CD4-positive, alpha-beta T cell treated with Interleukin-10 for 1 hour (primary cell): ENCODE data around the gene MRTFA.
A peak's percentile ranks its signal among the peaks of the same experiment; 100 is the strongest.

ENCODE experiments used
- DNase-seq: peaks from one replicate; pipeline ENCODE4 v3.0.0-alpha.2; 2020

MRTFA gene

DNA sequence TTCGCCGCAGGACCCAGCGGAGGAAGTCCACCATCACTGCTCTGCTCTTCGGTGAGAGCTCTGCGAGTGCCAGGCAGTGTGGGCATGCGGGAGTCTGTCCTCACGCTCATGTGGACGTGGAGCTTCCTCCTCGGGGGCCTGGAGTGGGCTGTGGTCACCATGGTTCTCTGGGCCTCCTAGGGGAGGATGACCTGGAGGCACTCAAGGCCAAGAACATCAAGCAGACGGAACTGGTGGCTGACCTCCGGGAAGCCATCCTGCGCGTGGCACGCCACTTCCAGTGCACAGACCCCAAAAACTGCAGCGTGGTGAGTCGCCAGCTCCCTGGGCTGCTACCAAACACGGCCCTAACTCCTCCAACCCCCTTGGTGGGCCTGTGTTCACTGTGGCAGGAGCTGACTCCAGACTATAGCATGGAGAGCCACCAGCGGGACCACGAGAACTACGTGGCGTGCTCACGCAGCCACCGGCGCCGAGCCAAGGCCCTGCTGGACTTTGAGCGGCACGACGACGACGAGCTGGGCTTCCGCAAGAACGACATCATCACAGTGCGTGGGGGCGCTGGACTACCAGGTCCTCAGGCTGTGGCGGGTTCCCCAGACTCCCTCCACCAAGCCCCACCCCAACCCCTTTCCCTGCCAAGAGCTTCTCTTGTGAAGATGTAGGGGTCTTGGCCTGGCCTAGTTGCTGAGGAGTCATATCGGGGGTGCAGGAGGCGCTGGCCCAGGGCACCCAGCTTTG lies 229.3 kb downstream of the MRTFA start:
- no peak for DNase-seq

GRCh38 chr22:40406063-40406890 lies 230.2 kb downstream of the MRTFA start:
- no peak for DNase-seq

- no peak for DNase-seq
Observed at GRCh38 chr22:40405178-40406062, 231.1 kb downstream of the MRTFA start.

GRCh38 chr22:40404251-40405177 lies 232.0 kb downstream of the MRTFA start:
- DNase-seq = no peak

DNA sequence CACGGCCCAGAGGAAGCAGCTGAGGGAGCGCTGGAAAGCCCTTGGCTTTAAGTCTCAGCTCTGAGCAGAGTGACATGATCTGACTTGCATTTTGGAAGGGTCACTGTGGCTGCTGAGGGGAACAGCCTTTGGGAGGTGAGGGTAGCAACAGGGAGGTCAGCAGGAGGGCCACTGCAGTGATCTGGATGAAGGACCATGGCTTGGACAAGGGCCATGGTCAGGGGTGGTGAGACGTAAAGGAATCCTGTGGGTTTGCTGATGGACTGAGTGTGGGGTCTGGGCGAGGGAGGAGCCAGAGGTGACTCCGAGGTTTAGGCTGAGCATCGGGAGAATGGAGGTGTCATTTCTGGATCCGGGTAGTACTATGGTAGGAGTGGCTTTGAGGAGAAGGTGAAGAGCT lies 232.9 kb downstream of the MRTFA start:
- no peak for DNase-seq

- no peak for DNase-seq
Observed at GRCh38 chr22:40403141-40403540, 233.4 kb downstream of the MRTFA start.

DNA sequence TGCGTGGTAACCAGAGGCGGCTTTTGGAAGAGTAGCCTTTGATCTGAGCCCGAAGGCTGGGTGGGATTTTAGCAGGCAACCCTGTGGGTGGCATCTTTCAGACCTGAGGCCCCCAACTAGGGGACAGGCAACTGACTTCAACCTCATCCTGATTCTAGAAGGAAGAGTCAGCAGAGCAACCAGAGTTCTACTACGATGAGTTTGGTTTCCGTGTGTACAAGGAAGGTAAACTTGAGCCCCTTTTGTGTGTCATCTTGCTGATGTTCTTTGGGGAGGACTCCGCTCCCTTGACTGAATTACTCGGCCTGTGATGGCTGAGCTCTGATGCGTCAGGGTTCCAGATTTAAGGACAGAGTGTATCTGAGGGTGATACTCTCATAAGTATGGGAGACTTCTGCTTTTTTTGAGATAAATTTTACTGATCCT lies 234.5 kb downstream of the MRTFA start:
- no peak for DNase-seq

DNA sequence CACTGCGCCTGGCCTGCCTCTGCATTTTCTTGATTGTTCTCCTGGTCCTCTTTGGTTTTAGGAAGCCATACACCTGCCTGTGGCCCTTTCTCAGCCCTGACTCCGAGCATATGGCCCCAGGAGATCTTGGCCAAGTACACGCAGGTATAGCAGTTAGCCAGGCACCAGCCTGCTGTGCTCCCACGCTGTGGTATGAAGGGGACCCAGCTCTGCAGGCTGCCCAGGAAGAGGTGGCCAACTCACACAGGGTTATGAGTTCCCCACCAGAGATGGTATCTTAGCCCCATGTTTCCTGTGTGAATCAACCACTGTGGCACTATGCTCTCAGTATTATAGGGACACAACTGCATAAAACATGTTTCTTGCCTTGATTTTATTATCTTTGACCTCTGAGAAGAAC lies 235.0 kb downstream of the MRTFA start:
- peak; percentile 69 for DNase-seq

DNA sequence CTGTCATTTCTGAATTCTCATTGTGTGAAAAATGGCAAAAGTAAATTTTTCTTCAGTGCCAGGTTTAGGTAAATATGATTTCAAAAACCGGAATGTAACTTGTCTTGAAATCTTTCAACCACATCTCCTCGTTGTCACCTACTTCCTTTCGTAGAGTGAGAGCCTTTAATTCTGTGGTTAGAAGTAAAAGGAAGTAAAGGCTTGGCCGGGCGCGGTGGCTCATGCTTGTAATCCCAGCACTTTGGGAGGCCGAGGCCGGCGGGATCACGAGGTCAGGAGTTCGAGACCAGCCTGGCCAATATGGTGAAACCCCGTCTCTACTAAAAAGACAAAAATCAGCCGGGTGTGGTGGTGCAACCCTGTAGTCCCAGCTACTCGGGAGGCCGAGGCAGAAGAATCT lies 236.4 kb downstream of the MRTFA start:
- peak; percentile 67 for DNase-seq

DNA sequence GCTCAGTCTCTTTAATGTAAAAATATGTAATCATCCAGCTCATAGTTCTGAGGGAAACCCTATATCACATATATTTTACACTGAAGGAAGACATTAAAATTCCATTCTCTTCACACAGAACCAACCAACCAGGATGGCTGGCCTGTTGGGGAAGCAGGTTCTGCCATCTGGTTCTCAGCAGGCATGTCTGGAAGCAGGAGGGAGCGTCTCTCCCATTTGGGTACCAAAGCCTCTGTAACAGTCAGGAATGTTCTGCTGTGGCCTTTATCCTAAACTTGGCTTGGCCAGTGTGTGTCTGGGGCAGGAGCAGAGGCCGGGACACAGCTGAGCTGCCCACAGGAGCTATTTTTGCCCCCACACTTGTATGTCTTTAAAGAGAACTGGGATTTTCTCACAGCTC lies 236.9 kb downstream of the MRTFA start:
- DNase-seq = no peak

DNA sequence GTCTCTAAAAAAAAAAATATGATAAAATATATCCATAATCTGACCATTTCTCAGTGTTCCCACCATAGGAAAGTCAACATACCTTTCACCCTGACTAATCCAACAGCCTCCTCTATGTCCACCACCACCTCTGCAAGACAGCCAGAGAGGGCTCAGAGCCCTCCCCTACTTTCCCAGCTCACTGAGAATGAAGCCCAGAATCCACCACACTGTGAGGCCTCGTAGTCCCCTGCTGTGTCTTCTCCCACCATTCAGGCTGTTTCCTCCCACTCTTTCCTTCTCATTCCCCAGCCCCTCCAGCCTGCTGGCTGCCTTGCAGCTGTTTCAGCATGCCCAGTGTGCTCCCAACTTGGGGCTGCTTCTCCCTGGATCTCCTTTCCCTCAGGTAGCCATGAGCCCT lies 239.1 kb downstream of the MRTFA start:
- no peak for DNase-seq

- no peak for DNase-seq
Observed at GRCh38 chr22:40396882-40397281, 239.6 kb downstream of the MRTFA start.

DNA sequence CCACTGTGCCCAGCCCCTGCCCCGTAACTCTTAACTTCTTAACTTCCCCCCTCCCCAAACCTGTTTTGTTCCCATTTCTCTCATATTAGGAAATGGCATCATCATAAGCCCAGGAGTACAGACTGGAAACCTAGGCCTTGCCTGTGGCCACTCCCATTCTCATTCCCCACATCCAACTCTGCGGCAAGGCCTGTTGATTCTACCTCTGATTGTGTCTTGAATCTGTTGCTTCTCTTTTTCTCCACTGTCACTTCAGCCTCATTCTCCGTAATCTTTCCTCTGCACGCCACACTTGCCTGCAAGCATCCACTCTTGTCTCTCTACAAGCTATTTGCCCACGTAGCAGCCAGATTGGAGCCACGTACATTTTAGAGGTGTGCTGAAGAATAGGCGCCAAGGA lies 240.9 kb downstream of the MRTFA start:
- DNase-seq = no peak

DNA sequence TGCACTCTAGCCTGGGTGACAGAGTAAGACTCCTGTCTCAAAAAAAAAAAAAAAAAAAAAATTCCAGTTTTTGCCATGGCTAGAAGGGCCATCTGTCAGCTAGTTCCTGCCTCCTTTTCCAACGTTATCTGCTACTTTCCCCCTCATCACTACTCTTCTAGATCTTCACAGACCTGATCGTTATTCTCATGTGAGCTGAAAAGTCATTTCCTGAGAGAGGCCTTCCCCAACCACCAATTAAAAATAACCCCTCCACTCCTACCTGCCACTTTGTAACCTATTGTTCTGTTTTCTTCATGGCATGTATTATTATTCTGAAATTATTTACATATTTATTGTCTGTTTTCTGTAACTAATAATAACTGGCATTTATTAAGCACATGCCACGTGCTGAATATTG lies 241.9 kb downstream of the MRTFA start:
- no peak for DNase-seq

DNA sequence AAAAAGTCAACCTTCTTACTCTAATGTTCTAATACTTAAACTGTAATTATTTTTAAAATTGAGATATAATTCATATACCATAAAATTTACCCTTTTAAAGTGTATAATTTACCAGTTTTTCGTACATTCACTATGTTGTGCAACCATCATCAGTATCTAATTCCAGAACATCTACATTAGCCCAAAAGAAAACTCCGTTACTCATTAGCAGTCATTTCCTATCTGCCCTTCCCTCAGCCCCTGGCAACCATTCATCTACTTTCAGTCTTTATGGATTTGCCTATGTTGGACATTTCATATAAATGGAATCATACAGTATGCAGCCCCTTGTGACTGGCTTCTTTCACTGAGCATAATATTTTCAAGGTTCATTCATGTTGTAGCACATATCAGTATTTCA lies 243.9 kb downstream of the MRTFA start:
- DNase-seq = no peak

GRCh38 chr22:40391417-40391816 lies 245.1 kb downstream of the MRTFA start:
- no peak for DNase-seq

DNA sequence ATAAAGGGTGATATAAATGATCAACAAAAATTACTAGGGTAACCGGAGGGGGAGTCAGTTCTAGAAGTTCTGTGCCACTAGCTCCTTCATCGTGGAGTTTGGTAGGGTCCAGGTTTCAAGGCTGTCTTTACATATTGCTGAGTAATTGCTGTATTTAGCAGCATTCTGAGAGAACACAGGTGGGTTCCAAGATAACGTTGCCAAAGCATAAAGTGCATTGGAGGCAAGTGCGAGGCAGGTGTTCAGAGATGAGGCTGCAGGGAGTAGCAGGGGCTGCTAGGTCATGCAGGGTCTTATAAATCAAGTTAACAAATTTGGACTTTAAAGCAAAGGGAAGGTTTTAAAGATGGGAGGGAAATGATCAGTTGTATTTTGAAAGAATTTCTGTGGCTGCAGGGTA lies 248.3 kb downstream of the MRTFA start:
- DNase-seq = no peak

DNA sequence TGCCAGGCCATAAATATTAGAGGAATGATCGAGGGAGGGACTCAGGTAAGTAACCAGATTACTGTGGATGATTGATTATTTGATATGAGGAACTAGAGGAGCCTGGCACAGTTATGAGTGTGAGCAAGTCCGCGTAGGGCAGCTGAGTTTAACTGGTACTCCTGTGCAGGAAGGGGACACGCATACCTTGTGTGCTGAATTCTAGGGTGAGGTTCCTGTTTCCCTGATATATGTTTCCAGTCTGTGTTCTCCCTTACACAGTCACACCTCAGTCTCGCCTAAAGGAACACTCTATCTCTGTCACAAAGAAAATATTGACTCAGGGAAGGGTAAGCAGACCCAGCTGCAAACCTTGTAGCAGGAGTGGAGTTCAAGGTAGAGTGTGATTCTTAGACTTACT lies 248.8 kb downstream of the MRTFA start:
- DNase-seq = no peak

- DNase-seq = peak; percentile 53
Observed at GRCh38 chr22:40385036-40385782, 251.3 kb downstream of the MRTFA start.

GRCh38 chr22:40383905-40384304 lies 252.6 kb downstream of the MRTFA start:
- no peak for DNase-seq

- no peak for DNase-seq
Observed at GRCh38 chr22:40381461-40381860, 255.1 kb downstream of the MRTFA start.
